IPS DF 19.7 (cell line): Measurements from ENCODE around the gene MAP10.

Experiments
- DNase-seq: peaks from one replicate; pipeline ENCODE4 v3.0.0-alpha.2; 2013; ENCODE audit warnings: low read depth, low spot score

Gene MAP10

GRCh38 chr1:232853994-232854797 is 49.0 kb downstream of the MAP10 start:
- no peak for DNase-seq

- DNase-seq = no peak
These were observed 49.6 kb downstream of the MAP10 start for GRCh38 chr1:232854798-232855159.

- DNase-seq = no peak
These were observed 51.3 kb downstream of the MAP10 start for GRCh38 chr1:232856541-232856940.
